NCI-H774 (cell line): Measurements from ENCODE around the gene RFPL4AL1.
"Not testable (repeated sequence)": the region's sequence is repeated elsewhere in the genome, so short reads cannot be mapped to it uniquely, and the experiment has no call there.

Experiments
- DNase-seq: peaks from one replicate; lab custom pipeline; 2025; lab: John Stamatoyannopoulos, UW

Gene RFPL4AL1

GRCh38 chr19:55768818-55769217, at the start of gene RFPL4AL1:
RFPL4AL1 (plus strand) TSS chr19:55769118; CDS start chr19:55771805, 2,687 bp downstream.
- DNase-seq: not testable (repeated sequence)

DNA sequence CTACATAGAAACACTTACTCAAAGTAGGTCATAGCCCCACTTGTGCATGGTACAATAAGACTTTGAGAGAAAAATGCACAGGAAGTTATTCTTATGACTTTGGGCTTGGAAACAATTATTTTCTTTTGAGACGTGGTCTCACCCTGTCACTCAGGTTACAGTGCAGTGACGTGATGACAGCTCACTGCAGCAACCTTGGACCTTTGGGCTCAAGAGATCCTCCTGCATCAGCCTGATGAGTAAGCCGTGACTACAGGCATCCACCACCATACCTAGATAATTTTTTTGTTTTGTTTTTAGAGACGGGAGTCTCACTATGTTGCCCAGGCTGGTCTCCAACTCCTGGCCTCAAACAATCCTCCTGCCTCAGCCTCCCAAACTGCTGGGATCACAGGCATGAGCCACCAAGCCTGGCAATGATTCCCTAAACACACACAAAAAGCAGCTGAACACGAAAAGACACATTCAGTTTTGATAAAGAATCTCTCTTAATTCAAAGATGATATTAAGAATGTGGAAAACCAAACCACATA, 48.6 kb upstream of the RFPL4AL1 start:
- DNase-seq: no peak

- no peak for DNase-seq
These were observed 48.1 kb upstream of the RFPL4AL1 start for GRCh38 chr19:55720801-55721200.

- DNase-seq: no peak
These were observed 45.4 kb upstream of the RFPL4AL1 start for GRCh38 chr19:55723491-55723890.

GRCh38 chr19:55730378-55730777, 38.5 kb upstream of the RFPL4AL1 start:
- not testable (repeated sequence) for DNase-seq

DNA sequence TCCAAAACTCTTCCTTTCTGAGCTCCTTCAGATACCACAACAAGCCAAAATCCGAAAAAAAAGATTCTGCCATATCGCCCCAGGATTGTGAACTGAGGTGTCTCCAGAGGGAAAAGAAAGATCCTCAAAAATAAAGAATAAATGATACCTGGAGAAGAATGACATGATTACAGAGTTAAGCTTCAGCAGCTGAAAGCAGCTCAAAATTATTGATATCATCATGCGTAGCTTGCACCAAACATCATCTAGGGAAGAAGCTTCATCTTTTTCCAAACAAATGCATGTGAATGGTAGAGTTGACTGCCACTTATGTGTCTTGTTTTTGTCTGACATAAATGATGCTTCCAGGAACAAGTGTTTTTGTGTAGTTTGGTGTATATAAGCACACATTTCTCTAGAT, 30.6 kb upstream of the RFPL4AL1 start, which contains the start of gene NLRP9:
Gene NLRP9, minus strand, starts transcription at position 101 of the 400 bp plus-strand sequence. Its CDS starts 28 bp downstream, at position 73.
- no peak for DNase-seq

DNA sequence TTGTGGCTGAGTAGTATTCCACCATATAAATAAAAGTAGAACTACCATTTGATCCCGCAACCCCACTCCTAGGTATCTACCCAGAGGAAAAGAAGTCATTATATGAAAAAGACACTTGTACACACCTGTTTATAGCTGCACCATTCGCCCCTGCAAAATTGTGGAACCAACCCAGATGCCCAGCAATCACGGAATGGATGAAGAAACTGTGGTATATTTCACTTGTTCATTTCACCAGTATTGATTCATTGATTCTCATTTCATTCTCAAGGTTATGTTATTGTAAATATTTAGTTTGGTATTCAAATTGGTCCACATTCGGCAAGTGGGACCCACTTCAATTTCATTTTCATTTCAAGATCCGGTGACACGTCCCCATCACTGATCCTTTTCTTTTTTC, 18.2 kb upstream of the RFPL4AL1 start:
- no peak for DNase-seq

DNA sequence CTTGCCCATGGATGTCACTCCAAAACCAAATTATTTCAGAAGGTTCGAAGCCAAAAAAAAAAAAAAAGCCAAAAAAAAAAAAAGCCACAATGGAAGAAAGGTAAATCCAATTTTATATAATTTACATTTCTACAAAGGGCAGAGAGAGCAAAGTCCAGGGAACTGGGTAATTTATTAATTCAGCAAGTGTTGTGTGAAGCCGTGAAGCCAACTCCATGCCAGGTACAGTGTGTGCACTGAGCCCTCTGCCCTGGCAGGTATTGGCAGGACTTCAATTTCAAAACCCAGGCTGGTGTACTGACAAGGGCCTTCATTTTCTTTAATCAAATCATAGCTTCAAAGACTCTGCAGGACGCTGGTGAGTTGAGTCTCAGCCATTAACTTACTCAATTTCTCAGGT, 15.5 kb upstream of the RFPL4AL1 start:
- DNase-seq: no peak

DNA sequence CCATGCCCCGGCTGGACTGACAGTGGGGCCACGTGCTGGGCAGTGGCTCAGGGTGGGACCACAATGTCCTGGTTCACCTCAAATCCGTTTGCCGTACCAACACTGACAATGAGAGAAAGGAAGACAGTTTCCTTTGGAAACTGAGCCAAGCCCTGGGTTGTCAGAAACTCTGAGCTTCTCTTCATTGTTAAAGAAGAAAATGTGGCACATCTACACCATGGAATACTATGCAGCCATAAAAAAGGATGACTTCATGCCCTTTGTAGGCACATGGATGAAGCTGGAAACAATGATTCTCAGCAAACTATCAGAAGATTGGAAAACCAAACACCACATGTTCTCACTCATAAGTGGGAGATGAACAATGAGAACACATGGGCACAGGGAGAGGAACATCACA, 12.1 kb upstream of the RFPL4AL1 start:
- not testable (repeated sequence) for DNase-seq

- not testable (repeated sequence) for DNase-seq
These were observed 10.1 kb upstream of the RFPL4AL1 start, which contains the start of gene RFPL4A for GRCh38 chr19:55758797-55759196. RFPL4A (plus strand) TSS chr19:55759097; CDS start chr19:55761801, 2,704 bp downstream.

DNA sequence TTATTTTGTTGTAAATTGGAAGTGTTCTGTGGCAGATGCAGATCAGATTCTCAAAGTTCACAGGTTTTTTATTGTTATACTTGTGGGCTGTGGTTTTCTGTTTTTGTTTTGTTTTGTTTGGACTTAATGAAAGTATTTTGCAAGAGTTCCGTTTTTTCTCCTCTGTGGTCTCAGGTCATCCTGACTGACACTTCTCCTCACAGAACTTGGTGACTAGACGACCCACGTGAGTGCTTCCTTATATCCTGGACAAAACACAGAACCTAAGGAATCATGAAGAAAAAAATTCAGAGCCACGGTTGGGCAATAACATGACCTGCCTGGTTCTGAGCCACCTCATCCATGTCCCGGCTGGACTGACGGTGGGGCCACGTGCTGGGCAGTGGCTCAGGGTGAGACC, 2.5 kb upstream of the RFPL4AL1 start:
- no peak for DNase-seq

DNA sequence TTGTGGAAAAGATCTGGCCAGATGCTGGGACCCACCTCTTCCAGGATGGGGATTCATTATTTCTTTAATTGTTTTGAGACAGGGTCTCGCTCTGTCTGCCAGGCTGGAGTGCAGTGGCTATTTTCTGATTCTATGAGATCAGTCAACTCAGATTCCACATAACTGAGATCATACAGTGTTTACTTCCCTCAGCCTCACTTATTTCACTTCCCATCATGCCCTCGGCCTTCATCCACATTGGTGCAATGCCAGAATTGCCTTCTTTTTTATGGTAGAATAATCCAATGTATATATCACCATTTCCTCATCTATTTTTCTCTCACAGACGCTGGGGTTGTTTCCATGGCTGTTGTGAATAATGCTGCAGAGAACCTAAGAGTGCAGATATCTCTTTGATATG, 714 bp downstream of the RFPL4AL1 start:
- DNase-seq: not testable (repeated sequence)

- DNase-seq: no peak
These were observed 8.6 kb downstream of the RFPL4AL1 start for GRCh38 chr19:55777528-55777927.

DNA sequence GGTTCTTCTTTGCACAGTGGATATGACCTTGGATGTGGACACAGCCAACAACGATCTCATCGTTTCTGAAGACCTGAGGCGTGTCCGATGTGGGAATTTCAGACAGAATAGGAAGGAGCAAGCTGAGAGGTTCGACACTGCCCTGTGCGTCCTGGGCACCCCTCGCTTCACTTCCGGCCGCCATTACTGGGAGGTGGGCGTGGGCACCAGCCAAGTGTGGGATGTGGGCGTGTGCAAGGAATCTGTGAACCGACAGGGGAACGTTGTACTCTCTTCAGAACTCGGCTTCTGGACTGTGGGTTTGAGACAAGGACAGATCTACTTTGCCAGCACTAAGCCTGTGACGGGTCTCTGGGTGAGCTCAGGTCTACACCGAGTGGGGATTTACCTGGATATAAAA, 9.4 kb downstream of the RFPL4AL1 start:
- DNase-seq: no peak

- DNase-seq: no peak
These were observed 12.2 kb downstream of the RFPL4AL1 start for GRCh38 chr19:55781112-55781511.

- no peak for DNase-seq
These were observed 26.1 kb downstream of the RFPL4AL1 start for GRCh38 chr19:55795021-55795420.

- no peak for DNase-seq
These were observed 32.5 kb downstream of the RFPL4AL1 start for GRCh38 chr19:55801416-55801815.

GRCh38 chr19:55802281-55802680, 33.4 kb downstream of the RFPL4AL1 start:
- DNase-seq: no peak

DNA sequence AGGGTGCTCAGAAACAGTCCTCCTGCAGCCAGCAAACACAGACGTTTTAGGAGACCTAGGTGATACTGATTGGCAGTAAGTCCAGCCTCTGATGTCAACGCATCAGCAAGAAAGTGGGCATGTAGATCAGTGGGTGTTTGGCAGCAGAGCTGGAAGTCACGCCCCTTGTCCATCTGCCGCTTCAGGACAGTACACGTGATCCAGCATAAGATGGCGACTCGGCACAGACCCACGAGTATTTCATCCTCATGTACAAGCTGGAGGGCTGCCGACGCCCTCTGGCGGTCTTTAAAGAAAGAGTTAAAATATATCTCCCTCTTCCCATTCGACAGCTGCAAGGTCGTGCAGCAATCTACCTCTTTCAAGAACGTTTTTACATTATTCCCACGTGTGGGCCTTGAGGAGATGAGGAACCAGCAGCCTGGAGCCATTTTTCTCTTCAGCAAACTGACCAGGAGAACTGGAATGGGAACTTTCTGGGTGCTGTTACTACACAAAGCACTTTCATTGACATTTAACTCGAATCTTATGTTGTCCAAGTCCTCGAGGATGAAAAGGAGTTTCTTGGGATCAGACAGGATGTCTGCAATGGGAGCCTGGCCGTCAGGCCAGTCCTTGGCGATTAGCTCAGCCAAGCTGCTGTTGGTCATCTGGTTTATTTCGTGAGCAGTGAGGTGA, 40.6 kb downstream of the RFPL4AL1 start:
- DNase-seq: no peak

DNA sequence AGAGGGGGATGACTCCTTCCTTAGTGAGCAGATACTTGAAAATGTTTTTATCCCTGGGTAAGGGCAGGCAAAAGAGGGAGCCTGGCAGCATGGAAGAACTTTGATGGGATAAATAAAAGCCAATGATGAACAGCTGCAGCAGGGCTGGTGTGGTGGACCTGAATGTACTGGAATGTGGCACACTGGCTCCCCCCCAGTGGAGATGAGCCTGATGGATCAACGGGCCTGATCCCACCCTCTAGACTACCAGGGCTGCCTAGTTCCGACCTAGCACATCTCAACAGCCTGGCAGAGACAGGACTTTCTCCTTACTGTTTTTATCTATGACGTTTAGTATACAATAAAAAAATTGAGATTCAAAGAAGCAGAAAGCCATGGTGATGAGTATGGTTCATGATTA, 42.4 kb downstream of the RFPL4AL1 start:
- DNase-seq: no peak

GRCh38 chr19:55812449-55812848, 43.5 kb downstream of the RFPL4AL1 start:
- DNase-seq: no peak

DNA sequence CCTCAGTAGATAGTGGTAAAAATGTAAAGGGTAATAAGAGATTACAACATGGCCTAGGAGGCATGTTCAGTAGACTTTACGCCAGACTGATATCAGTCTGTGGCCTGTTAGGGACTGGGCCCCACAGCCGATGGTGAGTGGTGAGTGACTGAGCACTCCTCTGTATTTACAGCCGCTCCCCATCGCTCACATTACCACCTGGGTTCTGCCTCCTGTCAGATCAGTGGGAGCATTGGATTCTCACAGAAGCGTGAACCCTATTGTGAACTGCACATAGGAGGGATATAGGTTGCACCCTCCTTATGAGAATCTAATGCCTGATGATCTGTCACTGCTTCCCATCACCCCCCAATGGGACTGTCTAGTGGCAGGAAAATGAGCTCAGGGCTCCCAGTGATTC, 45.0 kb downstream of the RFPL4AL1 start:
- no peak for DNase-seq

- DNase-seq: no peak
These were observed 51.1 kb downstream of the RFPL4AL1 start for GRCh38 chr19:55820037-55820436.
